Esophagus muscularis mucosa (tissue), 4 donors: ENCODE data around the gene CLIC5. TPM values are rescaled to one million over a fixed set of nuclear protein-coding genes. Genes with fewer than 3 reads are reported as not detected.

Source experiments
- DNase-seq: peaks from one replicate; pipeline ENCODE4 v3.0.0-alpha.2; 2017; ENCODE audit errors: extremely low spot score
- H3K27ac ChIP-seq, 4 donors: fragments of 200-600 bp; sonication (generic); replicated peaks in 1 of 4; 1 replicate in 3 of 4; 2 replicates in 1 of 4; pipeline ENCODE4 v1.5.1; 2016 to 2019; ENCODE audit warnings: mild to moderate bottlenecking in 1 of 4
- H3K27me3 ChIP-seq, 4 donors: fragments of 200-600 bp; sonication (generic); one replicate each; pipeline versions ENCODE4 v1.5.1 to v1.6.0; 2016 to 2019
- H3K36me3 ChIP-seq, 4 donors: fragments of 200-600 bp; sonication (generic); one replicate each; pipeline ENCODE4 v1.5.1; 2016 to 2019
- H3K4me1 ChIP-seq, 4 donors: fragments of 200-600 bp; sonication (generic); one replicate each; pipeline ENCODE4 v1.5.1; 2016 to 2019
- H3K4me3 ChIP-seq, 4 donors: fragments of 200-600 bp; sonication (generic); 1 replicate in 2 of 4; 2 replicates in 2 of 4; pipeline ENCODE4 v1.5.1; 2016 to 2019; ENCODE audit warnings: mild to moderate bottlenecking in 4 of 4, moderate library complexity in 1 of 4
- H3K9me3 ChIP-seq, 4 donors: fragments of 200-600 bp; sonication (generic); 1 replicate in 3 of 4; 2 replicates in 1 of 4; pipeline ENCODE4 v1.5.1; 2016 to 2019
- CTCF ChIP-seq, 3 experiments: fragments of 200-600 bp in 2 of 3; fragments of 450-650 bp in 1 of 3; sonication (generic) in 2 of 3; IDR thresholded peaks; one replicate each; pipeline ENCODE4 v1.5.1; 2017 to 2019; ENCODE audit warnings: antibody characterized with exemption in 3 of 3, mild to moderate bottlenecking in 2 of 3, moderate library complexity in 1 of 3
- EP300 ChIP-seq: sonication (generic); formaldehyde crosslinking; IDR thresholded peaks from one replicate; pipeline ENCODE4 v1.6.1; 2017; ENCODE audit warnings: antibody characterized with exemption
- POLR2A ChIP-seq: fragments of 450-650 bp; IDR thresholded peaks from one replicate; pipeline ENCODE4 v1.6.1; 2017; ENCODE audit warnings: antibody characterized with exemption, moderate library complexity, mild to moderate bottlenecking, low read depth
- POLR2AphosphoS5 ChIP-seq, 2 donors: sonication (generic); formaldehyde crosslinking; IDR thresholded peaks; one replicate each; pipeline ENCODE4 v1.6.1; 2017; ENCODE audit warnings: antibody characterized with exemption in 2 of 2
- whole genome bisulfite sequencing: methylation state at CpG from one replicate; pipeline ENCODE4 v1.1.5; 2018; 5-methylcytosine and 5-hydroxymethylcytosine counted together
- intact Hi-C: fragments of 100-400 bp; cut with DNase I; formaldehyde crosslinking; loops from one replicate; pipeline ENCODE4 v1.15.1; 2023
- total RNA-seq, 4 donors: library from RNA; depleted of rRNA; stranded (reverse); fragments of >200 nt; gene quantifications; one replicate each; pipeline versions ENCODE4 v1.1.0 to v1.2.1, GENCODE V29; 2016

Gene CLIC5
- total RNA-seq, 4 donors from 2014 or later, result 5.3 to 7.2 (median 6.3) TPM

GRCh38 chr6:46012834-46013233, 2.8 kb downstream of the CLIC5 start:
- Histone ChIP-seq H3K4me1 (peaks cover 21 to 32% (median 22%) of the 10 kb centered on the region in 4 donors), H3K9me3 (no peaks in the 10 kb centered on the region), H3K4me3 (no peak overlapping the region), H3K36me3 (no peaks in the 10 kb centered on the region), H3K27ac (no peak overlapping the region), H3K27me3 (peaks cover 0 to 38% (median 10%) of the 10 kb centered on the region in 4 donors)
- DNase-seq, result no peak
- no peak for TF ChIP-seq CTCF (IDR thresholded peaks at IDR 0.05)
- TF ChIP-seq POLR2A, result no peak
- TF ChIP-seq EP300, result no peak
- TF ChIP-seq POLR2AphosphoS5 (IDR thresholded peaks at IDR 0.05), result no peak
- WGBS, result 84% methylated on average over 1 of the region's 1 CpG
- intact Hi-C loops, result no loop called here

- intact Hi-C loops, result no loop called here
- H3K27ac ChIP-seq, result no peak overlapping the region
- 67% methylated on average over 6 of the region's 8 CpGs for WGBS
- no peaks in the 10 kb centered on the region for H3K9me3 ChIP-seq
- H3K27me3 ChIP-seq, result peaks cover 0 to 25% (median 10%) of the 10 kb centered on the region in 4 donors
- no peak for DNase-seq
- TF ChIP-seq CTCF (IDR thresholded peaks at IDR 0.05) (no peak), POLR2AphosphoS5 (IDR thresholded peaks at IDR 0.05) (no peak), EP300 (no peak), POLR2A (no peak)
- H3K4me1 ChIP-seq, result peaks cover 21 to 44% (median 22%) of the 10 kb centered on the region in 4 donors
- H3K36me3 ChIP-seq, result no peaks in the 10 kb centered on the region
- no peak overlapping the region for H3K4me3 ChIP-seq
Measured at GRCh38 chr6:46011188-46012085, 4.2 kb downstream of the CLIC5 start.

GRCh38 chr6:46010771-46011170, 4.9 kb downstream of the CLIC5 start:
- no peak for DNase-seq
- no peaks in the 10 kb centered on the region for H3K36me3 ChIP-seq
- H3K4me3 ChIP-seq, result no peak overlapping the region
- H3K9me3 ChIP-seq, result no peaks in the 10 kb centered on the region
- TF ChIP-seq CTCF (IDR thresholded peaks at IDR 0.05) (no peak), POLR2A (no peak), EP300 (no peak), POLR2AphosphoS5 (IDR thresholded peaks at IDR 0.05) (no peak)
- 84% methylated on average over 5 of the region's 5 CpGs for WGBS
- intact Hi-C loops, result no loop called here
- H3K27ac ChIP-seq, result no peak overlapping the region
- peaks cover 0 to 18% (median 10%) of the 10 kb centered on the region in 4 donors for H3K27me3 ChIP-seq
- H3K4me1 ChIP-seq, result peaks cover 16 to 40% (median 16%) of the 10 kb centered on the region in 4 donors

GRCh38 chr6:46010270-46010669, 5.4 kb downstream of the CLIC5 start:
- no peak for TF ChIP-seq EP300
- no peak for TF ChIP-seq POLR2A
- TF ChIP-seq POLR2AphosphoS5 (IDR thresholded peaks at IDR 0.05), result no peak
- TF ChIP-seq CTCF (IDR thresholded peaks at IDR 0.05), result no peak
- no peak overlapping the region for H3K27ac ChIP-seq
- H3K36me3 ChIP-seq, result no peaks in the 10 kb centered on the region
- no peak for DNase-seq
- intact Hi-C loops, result no loop called here
- no peaks in the 10 kb centered on the region for H3K9me3 ChIP-seq
- no peak overlapping the region for H3K4me3 ChIP-seq
- H3K27me3 ChIP-seq, result peaks cover 0 to 13% (median 6%) of the 10 kb centered on the region in 4 donors
- WGBS, result 75% methylated on average over 3 of the region's 3 CpGs
- H3K4me1 ChIP-seq, result peaks cover 11 to 44% (median 11%) of the 10 kb centered on the region in 4 donors
